Measurements from ENCODE around the gene ABCC5.

Gene ABCC5

GRCh38 chr3:183918178-183918577 lies 99.5 kb downstream of the ABCC5 start:
- no peak for DNase-seq

- no peak for DNase-seq
Measured at GRCh38 chr3:183917776-183918175, 99.9 kb downstream of the ABCC5 start.

- no peak for DNase-seq
Measured at GRCh38 chr3:183914856-183915255, 102.8 kb downstream of the ABCC5 start.

DNA sequence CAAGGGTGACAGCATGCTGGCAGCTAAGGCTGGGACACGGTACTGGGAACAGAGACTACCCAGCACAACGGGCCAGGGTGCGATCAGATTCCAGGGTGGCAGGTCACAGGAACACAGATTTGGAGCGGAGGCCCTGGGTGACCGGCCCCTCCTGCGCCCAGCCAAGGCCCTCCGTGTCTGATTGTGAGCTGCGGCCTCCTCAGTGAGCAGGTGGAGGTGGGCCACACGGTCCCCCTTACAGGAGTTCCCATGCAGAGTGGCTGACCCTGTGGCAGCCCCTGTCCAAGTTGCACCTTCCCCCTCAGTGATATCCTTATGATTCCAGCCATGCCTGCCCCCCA lies 104.1 kb downstream of the ABCC5 start:
- DNase-seq, result no peak

GRCh38 chr3:183912895-183913579 lies 104.6 kb downstream of the ABCC5 start:
- no peak for DNase-seq

- no peak for DNase-seq
Measured at GRCh38 chr3:183911763-183912506, 105.7 kb downstream of the ABCC5 start.

GRCh38 chr3:183911087-183911486 lies 106.6 kb downstream of the ABCC5 start:
- no peak for DNase-seq

GRCh38 chr3:183909030-183909600 lies 108.6 kb downstream of the ABCC5 start:
- no peak for DNase-seq

DNA sequence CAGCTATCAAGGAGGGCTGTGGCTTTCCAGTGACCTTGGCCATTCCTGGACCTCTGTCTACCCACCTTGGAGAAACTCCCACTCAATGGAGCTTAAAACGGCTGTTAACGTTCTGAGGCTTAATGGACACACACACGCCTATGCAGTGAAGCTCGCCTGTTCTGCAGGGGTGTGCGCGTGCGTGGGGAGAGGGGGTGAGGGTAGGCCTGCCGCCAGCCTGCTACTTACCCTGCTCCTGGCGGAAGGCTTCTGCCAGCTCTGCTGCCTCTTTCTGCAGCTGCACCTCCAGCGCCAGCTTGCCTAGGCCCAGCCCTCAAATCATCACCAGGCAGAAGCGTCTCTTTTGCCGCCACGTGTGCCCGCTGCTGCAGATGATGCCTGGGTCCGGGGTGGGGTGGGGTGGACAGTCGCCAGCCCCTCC lies 109.8 kb downstream of the ABCC5 start:
- DNase-seq, result no peak

DNA sequence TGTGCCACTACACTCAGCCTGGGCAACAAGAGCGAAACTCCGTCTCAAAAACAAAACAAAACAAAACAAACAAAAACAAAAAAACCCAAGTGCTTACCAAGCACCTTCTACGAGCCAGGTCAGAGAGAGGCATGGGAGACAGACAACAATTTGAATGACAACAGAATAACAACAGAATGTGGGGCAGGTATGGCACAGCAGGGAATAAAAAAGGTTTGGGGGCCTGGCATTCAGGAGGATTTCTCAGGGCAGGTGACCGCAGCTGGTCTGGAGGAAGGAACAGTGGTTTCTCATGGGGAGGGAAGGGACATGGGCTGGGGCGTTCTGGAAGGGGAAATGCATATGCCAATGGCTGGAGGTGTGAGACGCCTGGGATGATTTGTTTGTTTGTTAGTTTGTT lies 110.5 kb downstream of the ABCC5 start:
- no peak for DNase-seq

DNA sequence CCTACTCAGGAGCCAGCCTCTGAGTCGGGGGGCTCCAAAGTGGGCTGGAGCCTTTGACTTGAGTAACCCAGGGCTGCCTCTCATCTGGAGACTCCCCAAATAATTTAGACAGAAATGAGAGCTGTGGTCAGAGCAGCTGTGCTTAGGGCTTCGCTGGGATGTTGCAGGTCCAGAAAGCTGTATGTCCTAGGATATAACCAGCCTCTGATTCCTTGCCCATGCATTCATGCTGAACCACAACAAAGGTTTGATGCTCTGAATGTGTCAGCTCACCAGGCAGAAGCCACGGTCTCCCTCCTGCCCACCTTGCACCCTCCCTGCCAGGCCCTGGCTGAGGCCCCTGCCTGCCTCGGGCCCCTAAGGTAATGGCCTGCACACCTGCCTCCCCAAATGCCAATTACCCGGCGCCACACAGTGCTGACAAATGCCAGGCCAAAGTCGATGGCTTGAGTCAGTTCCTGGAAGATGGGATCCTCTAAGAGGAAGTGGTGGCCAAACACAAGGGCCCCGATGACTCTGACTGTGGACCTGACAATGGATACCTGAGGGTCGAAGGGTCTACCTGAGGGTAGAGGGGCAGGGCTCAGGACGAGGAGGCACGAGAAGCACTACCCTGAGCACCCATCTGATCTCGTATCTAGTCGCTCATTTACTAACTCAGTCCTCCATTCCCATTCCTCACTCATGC lies 111.3 kb downstream of the ABCC5 start:
- no peak for DNase-seq

DNA sequence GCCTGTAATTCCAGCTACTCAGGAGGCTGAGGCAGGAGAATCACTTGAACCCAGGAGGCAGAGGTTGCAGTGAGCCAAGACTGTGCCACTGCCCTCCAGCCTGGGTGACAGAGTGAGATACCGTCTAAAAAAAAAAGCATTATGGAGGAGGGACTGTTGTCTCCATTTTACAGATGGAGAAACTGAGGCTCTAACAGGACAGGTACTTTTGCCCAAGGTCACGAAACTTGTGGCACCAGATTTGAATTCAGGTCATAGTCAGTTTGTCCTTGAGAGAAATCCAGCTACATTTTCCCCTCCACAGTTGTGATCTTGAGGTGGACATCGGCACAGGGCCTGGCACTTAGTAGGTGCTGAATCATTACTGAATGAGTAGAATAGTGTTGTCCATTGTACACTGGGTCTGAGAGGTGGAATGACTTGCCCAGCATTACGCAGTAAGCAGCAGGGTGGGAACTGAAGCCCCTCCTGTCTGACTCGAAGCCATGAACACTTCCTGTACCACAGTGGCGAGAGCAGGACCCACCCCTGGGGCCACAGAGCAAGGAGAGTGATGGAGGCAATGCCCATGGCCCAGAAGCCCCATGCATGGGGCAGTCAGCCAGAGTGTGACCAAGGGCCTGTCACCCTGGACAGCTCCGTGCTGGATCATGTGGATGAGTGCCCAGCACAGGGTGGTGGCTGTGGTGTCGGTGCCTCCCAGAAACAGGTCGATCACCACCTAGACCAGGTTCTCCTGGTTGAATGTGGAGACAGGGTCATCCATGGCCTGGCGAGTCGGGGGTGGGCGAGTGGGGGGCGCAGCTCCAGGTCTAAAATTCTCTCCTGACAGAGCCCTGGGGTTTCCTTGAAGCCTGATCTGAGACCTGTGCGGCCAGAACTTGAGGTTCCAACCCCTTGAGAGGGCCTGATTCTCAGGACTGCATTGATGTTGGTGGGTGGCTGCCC lies 112.6 kb downstream of the ABCC5 start:
- no peak for DNase-seq

- DNase-seq, result no peak
Measured at GRCh38 chr3:183898028-183898431, 119.7 kb downstream of the ABCC5 start.

- DNase-seq, result no peak
Measured at GRCh38 chr3:183897606-183898005, 120.1 kb downstream of the ABCC5 start.

DNA sequence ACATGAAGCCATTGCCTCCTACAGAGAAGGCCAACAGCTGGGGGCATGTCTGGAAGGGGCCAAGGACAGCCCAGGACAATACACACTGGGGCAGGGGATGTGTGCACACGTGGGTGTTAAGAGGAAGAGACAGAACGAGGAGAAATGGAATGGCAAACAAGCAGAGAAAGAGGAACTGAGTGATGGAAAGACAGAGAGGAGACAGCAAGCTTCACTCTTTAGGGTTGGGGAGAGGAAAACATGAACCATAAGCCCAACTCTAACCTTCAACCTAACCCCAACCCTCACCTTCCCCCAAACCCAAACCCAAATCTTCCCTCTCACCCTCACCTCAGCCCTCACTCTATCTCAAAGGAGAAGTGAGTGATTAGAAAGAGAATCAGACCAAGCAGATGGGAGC lies 121.1 kb downstream of the ABCC5 start:
- no peak for DNase-seq

DNA sequence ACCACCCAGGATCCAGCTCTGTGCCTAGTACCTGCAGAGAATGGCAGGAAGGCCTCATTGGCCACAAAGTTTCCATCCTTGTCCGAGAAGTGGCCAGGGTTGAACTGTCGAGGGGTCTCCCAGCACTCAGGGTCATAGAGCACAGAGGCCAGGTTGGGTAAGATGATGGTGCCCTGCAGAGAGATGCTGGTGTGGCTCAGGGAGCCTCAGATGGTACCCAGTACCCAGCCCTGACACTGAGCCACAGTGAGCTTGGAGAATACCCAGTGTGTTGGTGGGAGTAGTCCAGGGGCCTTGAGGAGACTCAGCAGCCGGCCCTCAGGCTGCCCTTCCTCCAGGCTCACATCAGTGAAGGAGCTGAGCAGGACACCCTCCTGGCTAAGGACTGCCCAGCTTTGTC lies 121.5 kb downstream of the ABCC5 start:
- DNase-seq, result no peak

DNA sequence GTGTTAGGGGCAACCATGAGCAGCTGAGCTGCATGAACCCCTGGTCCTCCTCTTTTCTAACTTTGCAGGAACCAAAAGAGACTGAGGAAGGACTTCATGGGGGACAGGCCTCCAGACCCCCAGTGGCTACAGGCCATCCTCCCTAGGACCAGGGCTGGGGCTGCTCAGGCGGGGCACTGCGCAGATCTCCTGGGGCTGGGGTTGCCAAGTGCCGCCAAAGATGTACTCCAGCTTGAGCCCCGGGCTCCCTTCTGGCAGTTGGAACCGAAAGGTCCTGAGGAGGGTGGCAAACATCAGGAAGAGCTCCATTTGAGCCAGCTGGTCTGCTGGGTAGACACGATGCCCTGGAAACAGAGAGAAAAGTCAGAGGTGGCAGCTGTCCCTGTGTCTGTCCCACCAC lies 121.9 kb downstream of the ABCC5 start:
- DNase-seq, result no peak

GRCh38 chr3:183895296-183895695 lies 122.4 kb downstream of the ABCC5 start:
- peak; percentile 37 for DNase-seq

GRCh38 chr3:183892610-183893214 lies 125.0 kb downstream of the ABCC5 start:
- DNase-seq, result no peak

DNA sequence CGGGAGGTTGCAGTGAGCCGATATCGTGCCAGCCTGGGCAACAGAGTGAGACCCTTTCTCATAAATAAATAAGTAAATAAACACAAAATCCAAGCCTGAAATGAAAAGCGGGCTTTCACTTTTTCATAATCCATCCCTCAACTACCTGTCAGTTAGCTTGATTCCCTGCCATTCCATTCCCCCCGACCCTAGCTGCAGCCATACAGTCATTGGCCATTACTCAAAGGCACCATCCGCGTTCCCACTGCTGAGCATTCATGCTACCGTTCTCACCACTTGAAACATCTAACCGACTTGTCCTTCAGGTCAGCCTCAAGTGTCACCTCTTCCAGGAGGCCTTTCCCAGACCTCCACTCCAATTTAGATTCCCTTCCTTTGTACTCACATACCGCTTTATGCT lies 131.9 kb downstream of the ABCC5 start:
- DNase-seq, result no peak

DNA sequence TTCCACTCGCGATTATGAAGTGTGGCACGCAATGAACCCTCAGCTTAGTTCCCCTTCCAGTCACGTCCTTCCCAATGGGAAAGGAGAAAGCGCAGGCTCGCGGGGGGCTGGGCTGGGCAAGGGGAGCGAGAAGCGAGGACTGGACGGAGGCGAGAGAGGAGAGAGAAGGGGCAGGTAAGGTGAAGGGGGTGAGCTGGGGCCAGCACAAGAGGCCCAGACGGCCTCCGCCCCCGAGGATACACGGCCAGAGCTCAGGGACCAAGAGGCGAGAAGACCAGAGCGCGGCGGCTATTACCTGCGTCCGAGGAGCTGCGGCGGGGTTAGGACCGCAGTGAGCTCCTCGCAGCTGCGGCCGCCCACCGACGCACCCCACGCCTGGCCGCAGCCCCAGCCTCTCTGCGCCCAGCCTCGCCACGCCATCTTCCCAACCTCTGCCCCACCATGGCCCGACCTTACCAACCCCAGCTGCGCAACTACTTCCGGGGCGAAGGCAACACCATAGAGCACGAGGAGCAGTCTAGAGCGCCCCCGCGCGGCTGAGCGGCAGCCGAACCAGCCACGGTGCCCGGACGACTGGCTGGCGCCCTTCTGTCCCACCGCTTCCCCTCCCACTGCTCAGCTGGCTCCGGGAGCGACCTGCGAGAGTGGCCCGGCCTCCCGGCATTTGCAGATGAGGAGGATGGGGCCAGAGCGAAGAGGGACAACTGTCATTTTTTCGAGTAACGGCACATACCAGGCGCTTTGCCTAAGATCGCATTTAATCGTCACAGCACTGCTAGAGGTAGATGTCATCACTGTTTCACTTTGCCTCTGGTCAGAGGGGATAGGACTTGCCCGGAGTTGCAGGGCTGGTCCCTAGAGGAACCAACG lies 133.0 kb downstream of the ABCC5 start, which contains the start of gene PARL:
PARL (minus strand) TSS at position 454 of the 870 bp plus-strand sequence; CDS start at position 420, 34 bp downstream.
- DNase-seq, result peak; percentile 96
